Measurements from ENCODE around the gene PPP1R12B.
"Not testable (repeated sequence)": the region's sequence is repeated elsewhere in the genome, so short reads cannot be mapped to it uniquely, and the experiment has no call there.

The PPP1R12B gene

DNA sequence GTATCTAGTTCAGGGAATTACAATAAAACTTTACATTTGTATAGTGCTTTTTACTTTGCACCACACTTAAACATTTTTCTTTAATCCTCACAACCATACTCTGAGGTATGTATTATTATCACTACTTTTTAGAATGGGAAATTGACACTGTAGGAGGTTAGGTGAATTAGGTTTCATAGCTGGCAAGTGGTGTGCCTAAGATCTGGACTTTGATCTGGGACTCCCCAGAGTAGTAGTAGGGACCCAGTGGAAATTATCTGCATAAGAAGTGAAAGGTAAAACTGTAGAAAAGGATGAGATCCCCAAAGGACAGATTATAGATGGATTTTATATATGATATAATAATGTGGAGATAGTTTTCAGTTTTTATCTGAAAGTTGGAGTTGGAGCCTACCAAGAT, 85.6 kb downstream of the PPP1R12B start:
- CTCF ChIA-PET: no interaction called here
- POLR2A ChIA-PET: no interaction called here
- no peak for DNase-seq (ENCODE audit: low read depth, low spot score)
- H3K4me3 ChIP-seq (ENCODE audit: low read depth, low read length): no peak overlapping the region
- TF ChIP-seq, protein P1, sequence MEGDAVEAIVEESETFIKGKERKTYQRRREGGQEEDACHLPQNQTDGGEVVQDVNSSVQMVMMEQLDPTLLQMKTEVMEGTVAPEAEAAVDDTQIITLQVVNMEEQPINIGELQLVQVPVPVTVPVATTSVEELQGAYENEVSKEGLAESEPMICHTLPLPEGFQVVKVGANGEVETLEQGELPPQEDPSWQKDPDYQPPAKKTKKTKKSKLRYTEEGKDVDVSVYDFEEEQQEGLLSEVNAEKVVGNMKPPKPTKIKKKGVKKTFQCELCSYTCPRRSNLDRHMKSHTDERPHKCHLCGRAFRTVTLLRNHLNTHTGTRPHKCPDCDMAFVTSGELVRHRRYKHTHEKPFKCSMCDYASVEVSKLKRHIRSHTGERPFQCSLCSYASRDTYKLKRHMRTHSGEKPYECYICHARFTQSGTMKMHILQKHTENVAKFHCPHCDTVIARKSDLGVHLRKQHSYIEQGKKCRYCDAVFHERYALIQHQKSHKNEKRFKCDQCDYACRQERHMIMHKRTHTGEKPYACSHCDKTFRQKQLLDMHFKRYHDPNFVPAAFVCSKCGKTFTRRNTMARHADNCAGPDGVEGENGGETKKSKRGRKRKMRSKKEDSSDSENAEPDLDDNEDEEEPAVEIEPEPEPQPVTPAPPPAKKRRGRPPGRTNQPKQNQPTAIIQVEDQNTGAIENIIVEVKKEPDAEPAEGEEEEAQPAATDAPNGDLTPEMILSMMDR (IDR thresholded peaks at IDR 0.05; ENCODE audit: insufficient read depth, low read length, missing control alignments): no peak

DNA sequence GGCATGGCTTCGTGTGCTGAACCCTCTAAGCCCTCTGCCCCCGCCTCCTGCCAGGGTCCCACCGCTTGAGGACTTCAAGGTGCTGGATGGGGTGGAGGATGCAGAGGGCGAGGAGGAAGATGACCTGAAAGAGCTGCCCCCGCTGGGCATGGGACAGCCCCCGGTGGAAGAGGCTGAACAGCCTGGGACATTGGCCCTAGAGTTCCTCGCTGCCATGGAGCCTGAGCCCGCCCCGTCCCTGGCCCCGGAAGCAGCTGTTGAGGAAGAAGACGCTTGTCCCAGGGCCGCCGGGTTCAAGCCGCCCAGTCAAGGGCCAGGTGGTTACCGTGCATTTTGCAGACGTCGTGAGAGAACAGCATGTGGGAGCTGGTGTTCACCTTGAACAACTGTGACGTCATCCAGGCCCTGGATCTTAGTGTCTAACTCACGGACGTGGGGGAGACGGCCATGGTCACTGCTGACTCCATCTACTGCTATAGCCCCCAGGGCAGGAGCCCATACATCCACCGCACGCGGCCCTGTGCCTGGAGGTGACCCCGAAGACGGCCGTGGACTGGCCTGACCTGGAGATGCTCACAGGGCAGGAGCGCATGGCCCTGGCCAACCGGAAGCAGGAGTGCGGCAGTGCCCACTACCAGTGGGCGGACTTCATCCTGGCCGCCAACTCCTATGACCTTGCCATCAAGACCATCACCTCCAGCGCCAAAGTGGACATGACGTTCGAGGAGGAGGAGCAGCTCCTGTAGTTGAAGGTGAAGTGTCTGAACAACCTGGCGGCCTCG, 90.1 kb downstream of the PPP1R12B start:
- H3K4me3 ChIP-seq (ENCODE audit: low read depth, low read length): no peak overlapping the region
- TF ChIP-seq, protein P1 (IDR thresholded peaks at IDR 0.05; ENCODE audit: insufficient read depth, low read length, missing control alignments): no peak
- ChIA-PET CTCF (interaction anchor here (1.3 kb wide), 1 partner anchor 26 kb away, joined by 3 read pairs; no protein-coding TSS in a partner anchor), POLR2A (no interaction called here)
- no peak for DNase-seq (ENCODE audit: low read depth, low spot score)

DNA sequence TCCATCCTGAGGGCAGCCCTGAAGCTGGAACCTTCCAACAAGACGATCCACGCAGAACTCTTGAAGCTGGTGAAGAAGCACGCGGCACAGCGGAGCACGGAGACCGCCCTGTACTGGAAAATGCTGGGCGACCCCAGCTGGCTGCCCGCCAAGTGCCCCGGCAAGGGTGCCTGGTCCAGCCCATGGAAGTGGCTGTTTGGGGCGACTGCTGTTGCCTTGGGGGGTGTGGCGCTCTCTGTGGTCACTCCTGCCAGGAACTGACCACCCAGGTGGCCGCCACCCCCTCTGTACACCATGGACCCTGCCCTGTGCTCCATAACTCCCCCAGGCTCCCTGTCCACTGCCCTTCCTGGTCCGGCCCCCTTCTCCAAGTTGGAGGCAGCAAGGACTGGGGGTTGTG, 90.8 kb downstream of the PPP1R12B start:
- TF ChIP-seq, protein P1 (IDR thresholded peaks at IDR 0.05; ENCODE audit: insufficient read depth, low read length, missing control alignments): no peak
- no peak for DNase-seq (ENCODE audit: low read depth, low spot score)
- POLR2A ChIA-PET: no interaction called here

DNA sequence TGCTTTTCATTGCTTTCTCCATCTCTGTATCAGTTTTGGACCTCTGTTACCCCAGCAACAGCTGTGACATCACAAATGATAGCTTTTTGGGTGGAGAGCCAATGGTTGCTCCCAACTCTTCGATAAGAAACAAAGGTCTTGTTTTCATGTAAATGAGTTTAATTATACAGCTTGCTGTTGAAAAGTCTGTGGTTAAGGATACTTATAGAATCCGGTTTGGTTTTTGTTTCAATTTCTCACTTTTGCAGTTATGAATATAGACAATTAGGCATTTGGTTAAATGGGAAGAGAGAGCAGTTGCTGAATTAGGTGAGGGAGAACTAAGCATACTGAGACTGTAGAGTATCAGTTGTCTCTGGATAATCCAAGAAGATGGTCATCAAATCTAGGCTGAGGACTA, 99.6 kb downstream of the PPP1R12B start:
- H3K4me3 ChIP-seq (ENCODE audit: low read depth, low read length); POLR2A ChIA-PET; DNase-seq (ENCODE audit: low read depth, low spot score): not testable (repeated sequence)
- CTCF ChIA-PET: interaction anchor here (0.8 to 2.0 kb wide), 3 partner anchors 16 to 264 kb away, joined by 3 to 4 read pairs (median 4); no protein-coding TSS in a partner anchor

More for the DNA sequence above, 90.8 kb downstream of the PPP1R12B start:
- H3K4me3 ChIP-seq (ENCODE audit: low read depth, low read length): no peak overlapping the region
- CTCF ChIA-PET: no interaction called here

DNA sequence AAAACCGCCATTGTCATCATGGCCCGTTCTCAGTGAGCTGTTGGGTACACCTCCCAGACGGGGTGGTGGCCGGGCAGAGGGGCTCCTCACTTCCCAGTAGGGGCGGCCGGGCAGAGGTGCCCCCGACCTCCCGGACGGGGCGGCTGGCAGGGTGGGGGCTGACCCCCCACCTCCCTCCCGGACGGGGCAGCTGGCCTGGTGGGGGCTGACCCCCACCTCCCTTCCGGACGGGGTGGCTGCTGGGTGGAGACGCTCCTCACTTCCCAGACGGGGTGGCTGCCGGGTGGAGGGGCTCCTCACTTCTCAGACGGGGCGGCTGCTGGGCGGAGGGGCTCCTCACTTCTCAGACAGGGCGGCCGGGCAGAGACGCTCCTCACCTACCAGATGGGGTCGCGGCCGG, 103.1 kb downstream of the PPP1R12B start:
- H3K4me3 ChIP-seq (ENCODE audit: low read depth, low read length); CTCF ChIA-PET; POLR2A ChIA-PET: not testable (repeated sequence)

DNA sequence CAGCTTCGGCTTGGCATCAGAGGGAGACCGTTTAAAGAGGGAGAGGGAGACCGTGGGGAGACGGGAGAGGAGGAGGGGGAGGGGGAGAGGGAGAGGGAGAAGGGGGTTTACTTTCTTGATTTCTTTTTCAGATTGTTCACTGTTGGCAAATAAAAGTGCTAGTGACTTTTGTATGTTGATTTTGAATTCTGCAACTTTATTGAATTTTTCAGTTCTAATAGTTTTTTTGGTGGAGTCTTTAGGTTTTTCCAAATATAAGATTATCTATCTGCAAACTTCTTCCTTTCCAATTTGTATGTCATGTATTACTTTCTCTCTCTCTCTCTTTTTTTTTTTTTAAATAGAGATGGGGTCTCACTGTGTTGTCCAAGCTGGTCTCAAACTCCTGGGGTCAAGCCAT, 104.0 kb downstream of the PPP1R12B start:
- H3K4me3 ChIP-seq (ENCODE audit: low read depth, low read length): no peak overlapping the region
- ChIA-PET CTCF (no interaction called here), POLR2A (no interaction called here)
- no peak for DNase-seq (ENCODE audit: low read depth, low spot score)
- TF ChIP-seq, protein P1 (IDR thresholded peaks at IDR 0.05; ENCODE audit: insufficient read depth, low read length, missing control alignments): no peak

More for the DNA sequence above, 103.1 kb downstream of the PPP1R12B start:
- DNase-seq (ENCODE audit: low read depth, low spot score): not testable (repeated sequence)

DNA sequence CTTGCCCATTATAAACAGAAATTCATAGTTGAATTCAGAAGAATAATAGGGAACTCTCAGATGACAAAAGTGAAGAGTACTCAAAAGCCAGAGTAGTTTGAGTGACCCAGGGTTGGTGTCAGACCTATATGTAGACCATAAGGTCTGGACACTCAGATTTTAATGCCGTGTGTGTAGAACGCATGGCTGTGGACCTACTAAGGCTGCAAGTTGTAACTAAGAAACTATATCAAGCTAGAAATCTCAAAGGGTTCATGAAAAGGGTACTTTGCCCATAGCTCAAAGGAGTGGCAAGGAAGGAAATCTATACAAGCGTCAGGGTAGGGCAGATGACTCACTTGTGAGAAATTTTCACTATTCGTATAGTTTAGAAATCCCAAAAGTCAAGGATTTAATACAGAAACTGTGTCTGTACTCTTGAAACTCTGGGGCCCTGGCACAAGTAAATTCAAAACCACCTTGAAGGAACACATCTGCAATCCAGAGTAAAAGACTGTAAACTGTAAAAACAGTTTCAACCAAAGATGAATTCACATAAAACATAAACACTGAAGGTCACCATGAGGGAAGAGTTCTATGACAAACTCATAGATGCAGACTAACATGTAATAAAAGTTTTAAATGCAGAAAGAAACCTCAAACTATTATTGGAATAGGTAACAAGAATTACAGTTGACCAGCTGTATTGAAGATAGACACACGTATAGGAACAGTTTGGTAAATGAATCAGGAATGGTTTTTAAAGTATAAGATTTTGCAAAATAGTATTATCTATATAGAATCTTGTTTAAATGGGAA, 108.1 kb downstream of the PPP1R12B start:
- CTCF ChIA-PET: interaction anchor here (0.7 kb wide), 1 partner anchor 115 kb away, joined by 3 read pairs; the partner anchor contains the start of gene UBE2T
- peak; percentile 7 for DNase-seq (ENCODE audit: low read depth, low spot score)
- POLR2A ChIA-PET; H3K4me3 ChIP-seq (ENCODE audit: low read depth, low read length): not testable (repeated sequence)

DNA sequence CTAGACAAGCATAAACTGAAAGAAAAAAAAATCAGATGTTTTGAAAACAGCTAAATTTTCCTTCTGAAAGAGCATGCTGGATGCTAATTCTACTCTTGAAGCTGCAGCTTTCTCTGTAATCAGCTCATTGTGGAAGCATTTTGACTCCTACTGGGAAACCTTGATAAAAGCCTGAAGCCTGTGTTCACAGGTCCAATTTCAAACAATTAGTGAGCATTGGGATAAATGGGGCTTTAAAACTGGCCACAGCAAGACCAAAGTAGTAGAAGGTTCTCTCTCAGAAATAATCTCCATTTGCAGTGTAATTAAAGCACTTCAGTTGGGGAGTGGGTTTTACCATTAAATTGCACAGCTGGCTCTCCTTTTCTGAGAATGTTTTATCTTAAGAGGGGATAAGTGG, 110.2 kb downstream of the PPP1R12B start:
- CTCF ChIA-PET: interaction anchor here (0.7 to 3.4 kb wide), 3 partner anchors 111 to 269 kb away, joined by 3 to 17 read pairs (median 4); partner anchors contain the start of gene PPP1R12B
- POLR2A ChIA-PET; H3K4me3 ChIP-seq (ENCODE audit: low read depth, low read length); DNase-seq (ENCODE audit: low read depth, low spot score): not testable (repeated sequence)

DNA sequence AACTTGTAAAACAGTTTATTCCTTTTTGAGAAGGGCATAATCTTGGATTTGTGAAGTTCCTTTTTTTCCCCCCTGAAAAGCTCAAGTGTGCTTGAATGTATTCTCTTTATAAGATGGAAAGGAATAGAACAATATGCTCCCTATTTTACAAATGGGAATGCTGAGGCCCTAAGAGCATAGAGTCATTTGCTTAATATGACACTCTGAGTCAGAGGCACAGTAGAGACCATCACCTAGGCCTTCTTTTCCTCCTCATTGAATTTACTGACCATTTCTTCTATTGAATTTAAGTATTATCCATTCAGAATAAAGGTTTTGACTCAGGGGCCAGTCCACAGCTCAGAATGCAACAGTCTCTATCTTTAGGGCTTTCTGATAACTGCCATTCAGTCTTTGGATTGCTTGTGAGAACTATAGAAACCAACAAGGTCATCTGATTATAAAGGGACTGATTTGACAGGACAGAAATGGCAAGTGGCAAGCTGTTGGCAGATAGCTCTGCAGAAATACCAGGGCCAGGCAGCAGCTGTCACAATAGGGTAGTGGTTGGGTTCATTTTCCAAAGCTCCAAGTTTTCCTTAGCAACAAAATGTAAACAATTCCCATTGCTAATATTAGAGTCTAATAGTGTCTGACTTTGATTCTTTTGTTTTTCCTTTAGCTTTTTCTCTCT, 111.1 kb downstream of the PPP1R12B start:
- POLR2A ChIA-PET; DNase-seq (ENCODE audit: low read depth, low spot score); H3K4me3 ChIP-seq (ENCODE audit: low read depth, low read length): not testable (repeated sequence)
- CTCF ChIA-PET: interaction anchor here (0.8 to 7.2 kb wide), 7 partner anchors 41 to 270 kb away, joined by 3 to 105 read pairs (median 4); partner anchors contain the start of gene PPP1R12B

DNA sequence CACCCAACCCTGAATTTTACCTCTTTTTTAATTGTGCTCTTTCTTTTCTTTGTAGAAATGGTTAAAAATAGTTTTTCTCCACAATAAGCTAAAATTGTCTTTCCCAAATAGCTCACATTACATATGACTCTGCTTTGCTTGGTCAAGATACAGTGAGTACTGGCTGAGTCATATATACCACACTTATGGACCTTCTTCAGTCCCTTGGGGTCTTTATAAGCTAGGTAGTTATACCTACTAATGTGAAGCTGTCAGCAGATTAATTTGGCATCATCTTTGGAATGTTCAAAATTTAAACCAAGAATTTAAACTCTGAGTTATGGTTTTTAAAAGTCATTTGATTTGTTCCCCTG, 111.6 kb downstream of the PPP1R12B start:
- POLR2A ChIA-PET; H3K4me3 ChIP-seq (ENCODE audit: low read depth, low read length): not testable (repeated sequence)
- DNase-seq (ENCODE audit: low read depth, low spot score): peak; percentile 19
- CTCF ChIA-PET: interaction anchor here (1.1 to 7.2 kb wide), 6 partner anchors 41 to 271 kb away, joined by 3 to 105 read pairs (median 4); partner anchors contain the start of gene PPP1R12B

All from AG04449 (cell line).